Measurements from ENCODE around the gene GRID2. TPM values are rescaled to one million over a fixed set of nuclear protein-coding genes. Genes with fewer than 3 reads are reported as not detected.

Gene GRID2
- total and polyA plus RNA-seq, 2 of the 13 experiments (the other 11 are each of a cell fraction or from before 2014, with no cell fraction given): not detected

- TF ChIP-seq ZFP82 (CRISPR knock-in tag; IDR thresholded peaks at IDR 0.05; ENCODE audit: borderline replicate concordance) (no peak), ETV5 (CRISPR knock-in tag; IDR thresholded peaks at IDR 0.05; ENCODE audit: borderline replicate concordance) (no peak), GATAD2A (CRISPR knock-in tag; IDR thresholded peaks at IDR 0.05) (no peak)
Measured at GRCh38 chr4:92381616-92382015, 77.8 kb downstream of the GRID2 start (continued).

DNA sequence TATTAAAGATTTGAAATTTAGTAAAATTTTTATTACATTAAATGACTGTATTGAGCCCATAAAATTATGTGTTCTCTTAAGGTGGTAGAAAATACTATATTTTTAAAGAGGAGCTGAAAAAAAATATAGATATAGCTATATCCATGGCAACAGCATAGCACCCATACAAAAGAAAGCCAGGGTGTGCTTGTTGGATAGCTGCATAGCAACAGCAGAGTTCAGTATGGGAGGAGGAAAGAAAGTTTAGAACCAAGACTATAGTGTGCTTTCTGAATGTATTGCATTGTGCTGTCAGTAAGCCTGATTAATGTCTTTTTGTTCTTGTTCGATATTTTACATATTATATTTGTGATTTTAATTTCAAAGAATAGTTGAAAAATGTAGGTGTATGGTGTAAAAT is 78.4 kb downstream of the GRID2 start:
- no peak for DNase-seq (ENCODE audit: low spot score)
- intact Hi-C loops (cut with micrococcal nuclease; ENCODE audit: unreplicated experiment) (no loop called here), in situ Hi-C loops (cut with HindIII; ENCODE audit: extremely low pct_ligation_motif_present, low pct_unique_long_range_greater_than_20kb) (loop anchor here (25.0 kb wide), 2 partner anchors 1270 to 1970 kb away; no protein-coding TSS in a partner anchor)
- no peak overlapping the region for H3K4me2 ChIP-seq (ENCODE audit: low read depth, low read length)
- H2AFZ ChIP-seq (ENCODE audit: low read length): no peak overlapping the region
- no peak for ATAC-seq
- POLR2A ChIA-PET: no interaction called here
- TF ChIP-seq SRY (CRISPR knock-in tag; IDR thresholded peaks at IDR 0.05) (no peak), ZNF773 (CRISPR knock-in tag; IDR thresholded peaks at IDR 0.05; ENCODE audit: borderline replicate concordance) (no peak), SCMH1 (CRISPR knock-in tag; IDR thresholded peaks at IDR 0.05; ENCODE audit: borderline replicate concordance) (no peak), GMEB2 (CRISPR knock-in tag; IDR thresholded peaks at IDR 0.05; ENCODE audit: low read depth) (no peak), KDM2A (CRISPR knock-in tag; IDR thresholded peaks at IDR 0.05; ENCODE audit: borderline replicate concordance, low read depth) (no peak), ZC3H13 (CRISPR knock-in tag; IDR thresholded peaks at IDR 0.05) (no peak)
- no peaks in the 10 kb centered on the region for H4K20me1 ChIP-seq (ENCODE audit: insufficient read depth, low read length)
- no peaks in the 10 kb centered on the region for H3K27me3 ChIP-seq (ENCODE audit: control insufficient read depth in 1 of 2, insufficient read depth in 2 of 2, low read length in 2 of 2)
- no peak for FAIRE-seq
- no TSS peak for BruUV-seq (replicated peaks)
- no peaks in the 10 kb centered on the region for H3K36me3 ChIP-seq (replicated peaks in 1 of 2; ENCODE audit: control insufficient read depth in 1 of 2, insufficient read depth in 2 of 2, low read length in 2 of 2)
- H3K4me3 ChIP-seq (replicated peaks in 1 of 3; ENCODE audit: insufficient read depth in 1 of 3, low read depth in 2 of 3, low read length in 3 of 3): no peak overlapping the region
- CTCF ChIA-PET (ENCODE audit: low intra/inter-chr PET ratio, low total read pairs): no interaction called here
- H3K9me3 ChIP-seq (ENCODE audit: low read length): no peaks in the 10 kb centered on the region
- WGBS (ENCODE audit: low lambda C conversion rate): 0% methylated on average over 1 of the region's 1 CpG
- no peak overlapping the region for H3K9ac ChIP-seq (ENCODE audit: insufficient read depth, low read depth, low read length)
- no peaks in the 10 kb centered on the region for H3K79me2 ChIP-seq (ENCODE audit: insufficient read depth, low read length)
- H3K4me1 ChIP-seq (ENCODE audit: insufficient read depth, low read length): no peaks in the 10 kb centered on the region
- no peak overlapping the region for H3K27ac ChIP-seq (ENCODE audit: extremely low read length, insufficient read depth, low read length)

Data from HepG2 (cell line).